HG03442 (cell line): ENCODE data around the gene EIF2B5.
"Not testable (repeated sequence)": the region's sequence is repeated elsewhere in the genome, so short reads cannot be mapped to it uniquely, and the experiment has no call there.

Experiments
- ATAC-seq: cut with Tn5 transposase; IDR thresholded peaks from one replicate; pipeline ENCODE4 v1.9.1; 2021; ENCODE audit warnings: mild to moderate bottlenecking, moderate library complexity; ENCODE audit not compliant: unreplicated experiment

Gene EIF2B5

DNA sequence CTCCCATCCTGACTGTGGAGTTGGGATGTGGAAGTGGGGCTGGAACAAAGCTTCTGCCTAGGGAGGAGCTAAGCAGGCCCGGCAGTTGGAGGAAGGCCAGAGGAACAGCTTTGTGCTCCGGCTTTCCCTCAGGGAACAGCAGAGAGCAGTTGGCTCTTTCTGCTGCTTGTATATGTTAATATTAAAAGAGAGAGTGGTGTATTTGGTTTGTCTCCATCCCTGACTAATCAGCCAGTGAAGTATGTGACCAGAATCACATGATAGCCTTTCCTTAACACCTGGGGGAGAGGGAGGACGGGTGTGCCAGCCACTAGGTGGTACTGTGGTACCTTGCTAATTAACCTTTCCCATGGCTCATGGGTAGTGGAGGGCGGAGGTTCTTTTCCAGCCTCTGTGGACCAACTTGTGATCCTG lies 10.0 kb downstream of the EIF2B5 start:
- ATAC-seq, result no peak

- no peak for ATAC-seq
Measured at GRCh38 chr3:184145751-184146270, 10.7 kb downstream of the EIF2B5 start.

- no peak for ATAC-seq
Measured at GRCh38 chr3:184148076-184148475, 12.9 kb downstream of the EIF2B5 start.

DNA sequence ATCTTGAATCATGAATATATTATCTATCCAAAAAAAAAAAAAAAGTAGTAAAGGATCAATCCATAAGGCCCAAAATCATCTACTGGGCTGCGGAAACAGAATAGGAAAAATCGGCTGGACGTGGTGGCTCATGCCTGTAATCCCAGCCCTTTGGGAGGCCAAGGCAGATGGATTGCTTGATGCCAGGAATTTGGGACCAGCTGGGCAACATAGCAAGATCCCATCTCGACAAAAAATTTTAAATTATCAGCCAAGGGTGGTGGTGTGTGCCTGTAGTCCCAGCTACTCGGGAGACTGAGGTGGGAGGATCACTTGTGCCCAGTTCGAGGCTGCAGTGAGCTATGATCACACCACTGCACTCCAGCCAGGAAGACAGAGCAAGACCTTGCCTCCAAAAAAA lies 14.0 kb downstream of the EIF2B5 start:
- ATAC-seq, result no peak

- ATAC-seq, result not testable (repeated sequence)
Measured at GRCh38 chr3:184149770-184150169, 14.6 kb downstream of the EIF2B5 start.

DNA sequence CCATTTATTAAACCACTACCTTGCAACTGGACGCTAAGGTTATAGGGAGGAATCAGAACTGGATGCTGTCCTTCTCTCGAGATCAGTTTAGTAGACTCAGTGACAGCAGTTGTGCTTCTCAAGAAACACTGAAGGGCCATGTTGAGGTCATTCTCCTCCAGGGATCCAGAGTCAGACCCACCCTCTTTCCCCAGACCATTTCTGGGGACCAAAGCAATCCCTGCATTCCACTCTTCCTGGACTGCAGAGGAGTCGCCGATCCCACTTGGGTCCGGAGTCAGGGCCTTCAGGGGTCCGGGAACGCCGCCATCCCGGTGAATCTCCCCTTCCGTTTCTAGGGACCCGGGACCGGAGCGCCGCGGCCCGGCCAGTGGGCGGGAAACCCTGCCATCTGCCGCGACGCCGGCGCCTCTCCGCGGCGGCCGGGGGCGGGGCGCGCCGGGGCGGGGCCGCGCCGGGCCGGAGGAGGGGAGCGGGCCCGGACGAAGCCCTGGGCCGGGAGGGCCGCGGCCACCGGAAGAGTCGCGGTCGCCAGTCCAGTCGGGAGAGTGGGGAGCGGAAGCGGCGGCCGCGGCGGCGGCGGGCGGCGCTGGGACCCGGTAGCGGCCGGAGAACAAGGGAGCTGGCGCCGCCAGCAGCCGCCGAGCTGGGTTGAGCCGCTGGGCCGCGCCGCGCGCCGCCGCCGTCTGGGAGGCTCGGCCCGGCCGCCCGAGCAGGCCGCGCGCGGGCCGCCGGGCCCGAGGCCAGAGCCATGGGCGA lies 19.9 kb downstream of the EIF2B5 start, which contains the start of gene DVL3:
Gene DVL3 (plus strand): TSS at position 493 of the 759 bp plus-strand sequence. CDS start 259 bp downstream, at position 752.
- peak; percentile 63 for ATAC-seq

GRCh38 chr3:184155644-184156521 lies 20.7 kb downstream of the EIF2B5 start:
- peak; percentile 28 for ATAC-seq

DNA sequence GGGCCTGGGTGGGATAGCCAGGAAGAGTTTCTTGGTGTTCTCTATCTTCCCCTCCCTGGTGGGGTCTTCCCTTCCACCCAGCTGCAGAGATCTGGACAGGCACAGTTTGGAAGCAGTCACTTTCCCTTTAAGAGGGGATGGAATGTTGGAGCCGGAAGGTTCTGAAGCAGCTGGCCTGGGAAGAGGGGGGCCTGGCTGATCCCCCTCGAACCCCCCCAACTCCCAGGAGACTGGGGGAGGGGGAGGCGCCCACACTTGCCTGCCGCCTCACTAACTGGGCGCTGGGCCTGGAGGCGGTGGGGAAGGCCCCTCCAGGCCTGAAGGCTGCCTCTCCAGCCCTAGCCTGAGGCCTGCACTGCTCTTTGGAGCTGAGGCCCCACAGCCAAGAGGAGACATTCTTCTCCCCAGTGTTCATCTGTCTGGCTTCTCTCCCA lies 21.4 kb downstream of the EIF2B5 start:
- ATAC-seq, result no peak

- no peak for ATAC-seq
Measured at GRCh38 chr3:184157206-184157605, 22.0 kb downstream of the EIF2B5 start.

- no peak for ATAC-seq
Measured at GRCh38 chr3:184158404-184158803, 23.2 kb downstream of the EIF2B5 start.

- ATAC-seq, result peak; percentile 56
Measured at GRCh38 chr3:184160456-184160855, 25.3 kb downstream of the EIF2B5 start.

- ATAC-seq, result not testable (repeated sequence)
Measured at GRCh38 chr3:184162571-184163070, 27.5 kb downstream of the EIF2B5 start.

GRCh38 chr3:184164648-184165330 lies 29.6 kb downstream of the EIF2B5 start:
- ATAC-seq, result no peak

- ATAC-seq, result no peak
Measured at GRCh38 chr3:184165543-184165942, 30.4 kb downstream of the EIF2B5 start.

DNA sequence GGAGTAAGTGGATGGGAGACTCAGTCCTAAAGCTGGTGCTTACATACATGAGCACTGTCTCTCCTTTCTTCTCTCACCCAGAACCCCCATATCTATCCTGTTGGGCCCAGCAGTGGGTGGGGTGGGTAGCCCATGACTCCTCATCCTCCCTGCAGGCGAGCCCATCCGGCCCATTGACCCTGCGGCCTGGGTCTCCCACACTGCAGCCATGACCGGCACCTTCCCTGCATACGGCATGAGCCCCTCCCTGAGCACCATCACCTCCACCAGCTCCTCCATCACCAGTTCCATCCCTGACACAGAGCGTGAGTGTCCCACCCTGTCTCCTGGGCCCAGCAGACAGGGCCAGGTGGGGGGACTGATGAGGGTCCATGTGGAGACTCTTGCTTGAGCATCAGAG lies 31.5 kb downstream of the EIF2B5 start:
- no peak for ATAC-seq

- no peak for ATAC-seq
Measured at GRCh38 chr3:184167786-184168185, 32.6 kb downstream of the EIF2B5 start.

GRCh38 chr3:184168363-184169120 lies 33.4 kb downstream of the EIF2B5 start:
- ATAC-seq, result no peak

DNA sequence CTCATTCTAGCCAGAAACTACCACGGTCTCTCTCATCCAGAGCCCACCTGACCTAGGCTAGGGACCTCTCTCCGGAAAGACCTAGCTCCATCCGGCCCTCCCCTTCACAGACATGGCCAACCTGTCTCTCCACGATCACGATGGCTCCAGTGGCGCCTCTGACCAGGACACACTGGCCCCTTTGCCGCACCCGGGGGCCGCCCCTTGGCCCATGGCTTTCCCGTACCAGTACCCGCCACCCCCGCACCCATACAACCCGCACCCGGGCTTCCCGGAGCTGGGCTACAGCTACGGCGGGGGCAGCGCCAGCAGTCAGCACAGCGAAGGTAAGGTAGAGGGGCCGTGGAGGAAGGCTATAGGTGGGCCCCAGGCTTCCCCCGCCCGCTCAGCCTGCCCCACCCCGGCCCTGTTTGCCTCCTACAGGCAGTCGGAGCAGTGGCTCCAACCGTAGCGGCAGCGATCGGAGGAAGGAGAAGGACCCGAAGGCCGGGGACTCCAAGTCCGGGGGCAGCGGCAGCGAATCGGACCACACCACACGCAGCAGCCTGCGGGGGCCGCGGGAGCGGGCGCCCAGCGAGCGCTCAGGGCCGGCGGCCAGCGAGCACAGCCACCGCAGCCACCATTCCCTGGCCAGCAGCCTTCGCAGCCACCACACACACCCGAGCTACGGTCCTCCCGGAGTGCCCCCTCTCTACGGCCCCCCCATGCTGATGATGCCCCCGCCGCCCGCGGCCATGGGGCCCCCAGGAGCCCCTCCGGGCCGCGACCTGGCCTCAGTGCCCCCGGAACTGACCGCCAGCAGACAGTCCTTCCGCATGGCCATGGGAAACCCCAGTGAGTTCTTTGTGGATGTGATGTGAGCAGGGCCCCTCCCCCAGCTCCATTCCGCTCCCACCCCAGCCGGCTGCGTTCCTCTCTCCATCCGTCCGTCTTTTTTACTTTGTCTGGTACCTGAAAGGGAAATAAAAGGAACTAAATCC lies 35.0 kb downstream of the EIF2B5 start:
- no peak for ATAC-seq

DNA sequence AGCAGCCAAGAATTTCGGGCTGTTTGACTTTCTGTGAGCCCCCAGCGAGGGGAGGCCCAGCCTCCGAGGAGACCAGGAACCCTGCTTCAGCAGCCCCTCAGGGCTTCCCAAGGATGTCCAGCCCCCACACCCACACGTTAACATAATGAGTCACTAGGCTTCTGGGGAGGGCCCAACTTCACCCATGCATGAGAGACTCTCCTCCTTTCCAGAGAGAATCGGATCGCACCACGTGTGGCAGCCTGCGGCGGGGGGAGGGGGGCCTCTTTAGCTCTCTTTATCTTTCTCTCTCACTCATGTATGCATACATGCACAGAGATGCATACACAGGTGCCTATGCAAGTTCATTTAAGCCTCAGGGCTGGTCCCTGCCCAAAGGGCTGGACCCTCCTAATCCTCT lies 36.4 kb downstream of the EIF2B5 start:
- no peak for ATAC-seq
